ENCODE results near the gene NCBP1.

The NCBP1 gene

GRCh38 chr9:97675655-97676054 lies 42.0 kb downstream of the NCBP1 start:
- no peak for TF ChIP-seq CTCF (IDR thresholded peaks at IDR 0.05; ENCODE audit: low read depth, low read length)
- no peak for DNase-seq (ENCODE audit: extremely low read depth, low read depth)

- no peak for DNase-seq (ENCODE audit: extremely low read depth, low read depth)
- no peak for TF ChIP-seq CTCF (IDR thresholded peaks at IDR 0.05; ENCODE audit: low read depth, low read length)
These were observed 48.6 kb downstream of the NCBP1 start for GRCh38 chr9:97682242-97682641.

GRCh38 chr9:97688654-97689053 lies 55.0 kb downstream of the NCBP1 start:
- no peak for DNase-seq (ENCODE audit: extremely low read depth, low read depth)
- TF ChIP-seq CTCF (IDR thresholded peaks at IDR 0.05; ENCODE audit: low read depth, low read length): no peak

GRCh38 chr9:97689401-97690180 lies 56.0 kb downstream of the NCBP1 start:
- TF ChIP-seq CTCF (IDR thresholded peaks at IDR 0.05; ENCODE audit: low read depth, low read length): no peak
- DNase-seq (ENCODE audit: extremely low read depth, low read depth): no peak

GRCh38 chr9:97694769-97695168 lies 61.1 kb downstream of the NCBP1 start:
- no peak for TF ChIP-seq CTCF (IDR thresholded peaks at IDR 0.05; ENCODE audit: low read depth, low read length)
- DNase-seq (ENCODE audit: extremely low read depth, low read depth): no peak

- DNase-seq (ENCODE audit: extremely low read depth, low read depth): no peak
- TF ChIP-seq CTCF (IDR thresholded peaks at IDR 0.05; ENCODE audit: low read depth, low read length): no peak
These were observed 61.8 kb downstream of the NCBP1 start for GRCh38 chr9:97695390-97695789.

GRCh38 chr9:97695995-97696802 lies 62.6 kb downstream of the NCBP1 start:
- no peak for TF ChIP-seq CTCF (IDR thresholded peaks at IDR 0.05; ENCODE audit: low read depth, low read length)
- no peak for DNase-seq (ENCODE audit: extremely low read depth, low read depth)
